AML-193 (cell line): ENCODE data around the gene SIK2.
"Not testable (repeated sequence)": the region's sequence is repeated elsewhere in the genome, so short reads cannot be mapped to it uniquely, and the experiment has no call there.

Experiments
- DNase-seq, 2 experiments: peaks; one replicate each; lab custom pipeline; 2025; lab: John Stamatoyannopoulos, UW

The SIK2 gene

GRCh38 chr11:111658493-111658892 is 56.2 kb downstream of the SIK2 start:
- not testable (repeated sequence) for DNase-seq

GRCh38 chr11:111659201-111660115 is 57.2 kb downstream of the SIK2 start:
- DNase-seq = no peak

- DNase-seq = no peak
Measured at GRCh38 chr11:111660822-111661221, 58.6 kb downstream of the SIK2 start.

- no peak for DNase-seq
Measured at GRCh38 chr11:111663820-111664219, 61.6 kb downstream of the SIK2 start.

- peak in 1 of 2 experiments; percentile 6 for DNase-seq
Measured at GRCh38 chr11:111665777-111666176, 63.5 kb downstream of the SIK2 start.

- DNase-seq = no peak
Measured at GRCh38 chr11:111668980-111669379, 66.7 kb downstream of the SIK2 start.

- no peak for DNase-seq
Measured at GRCh38 chr11:111671383-111671782, 69.1 kb downstream of the SIK2 start.

- DNase-seq = no peak
Measured at GRCh38 chr11:111672949-111673348, 70.7 kb downstream of the SIK2 start.

- DNase-seq = no peak
Measured at GRCh38 chr11:111674941-111675340, 72.7 kb downstream of the SIK2 start.

GRCh38 chr11:111675891-111676290 is 73.6 kb downstream of the SIK2 start:
- no peak for DNase-seq

- DNase-seq = no peak
Measured at GRCh38 chr11:111676878-111677585, 74.8 kb downstream of the SIK2 start.

GRCh38 chr11:111680486-111681175 is 78.4 kb downstream of the SIK2 start:
- no peak for DNase-seq

GRCh38 chr11:111683806-111684205 is 81.6 kb downstream of the SIK2 start:
- DNase-seq = no peak

- no peak for DNase-seq
Measured at GRCh38 chr11:111684251-111684650, 82.0 kb downstream of the SIK2 start.

GRCh38 chr11:111688013-111688412 is 85.8 kb downstream of the SIK2 start:
- no peak for DNase-seq

GRCh38 chr11:111691176-111691575 is 88.9 kb downstream of the SIK2 start:
- no peak for DNase-seq

- no peak for DNase-seq
Measured at GRCh38 chr11:111691741-111692140, 89.5 kb downstream of the SIK2 start.

GRCh38 chr11:111693224-111693937 is 91.1 kb downstream of the SIK2 start:
- DNase-seq = no peak

GRCh38 chr11:111694851-111695250 is 92.6 kb downstream of the SIK2 start:
- no peak for DNase-seq

GRCh38 chr11:111696556-111696955 is 94.3 kb downstream of the SIK2 start:
- no peak for DNase-seq

- DNase-seq = no peak
Measured at GRCh38 chr11:111697933-111698371, 95.7 kb downstream of the SIK2 start.
